ENCODE data around the gene TRMT13.

- TF ChIP-seq EZH2 (IDR thresholded peaks at IDR 0.05; ENCODE audit: borderline replicate concordance, low read length), result no peak
- TF ChIP-seq, protein P1, sequence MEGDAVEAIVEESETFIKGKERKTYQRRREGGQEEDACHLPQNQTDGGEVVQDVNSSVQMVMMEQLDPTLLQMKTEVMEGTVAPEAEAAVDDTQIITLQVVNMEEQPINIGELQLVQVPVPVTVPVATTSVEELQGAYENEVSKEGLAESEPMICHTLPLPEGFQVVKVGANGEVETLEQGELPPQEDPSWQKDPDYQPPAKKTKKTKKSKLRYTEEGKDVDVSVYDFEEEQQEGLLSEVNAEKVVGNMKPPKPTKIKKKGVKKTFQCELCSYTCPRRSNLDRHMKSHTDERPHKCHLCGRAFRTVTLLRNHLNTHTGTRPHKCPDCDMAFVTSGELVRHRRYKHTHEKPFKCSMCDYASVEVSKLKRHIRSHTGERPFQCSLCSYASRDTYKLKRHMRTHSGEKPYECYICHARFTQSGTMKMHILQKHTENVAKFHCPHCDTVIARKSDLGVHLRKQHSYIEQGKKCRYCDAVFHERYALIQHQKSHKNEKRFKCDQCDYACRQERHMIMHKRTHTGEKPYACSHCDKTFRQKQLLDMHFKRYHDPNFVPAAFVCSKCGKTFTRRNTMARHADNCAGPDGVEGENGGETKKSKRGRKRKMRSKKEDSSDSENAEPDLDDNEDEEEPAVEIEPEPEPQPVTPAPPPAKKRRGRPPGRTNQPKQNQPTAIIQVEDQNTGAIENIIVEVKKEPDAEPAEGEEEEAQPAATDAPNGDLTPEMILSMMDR (IDR thresholded peaks at IDR 0.05; ENCODE audit: low read length), result no peak
Observed at GRCh38 chr1:100152271-100152670, 19.3 kb downstream of the TRMT13 start.

Data from OCI-LY1 (cell line).